Fibroblast of lung (primary cell): ENCODE results near the gene SEC14L6.

Source experiments
- EZH2 ChIP-seq: IDR thresholded peaks from 2 replicates; pipeline ENCODE4 v1.5.1; 2012; ENCODE audit warnings: low read length, control low read depth, mild to moderate bottlenecking; ENCODE audit errors: missing control alignments
- TF ChIP-seq, protein P1 (sequence below), 2 donors: IDR thresholded peaks in 1 of 2; conservative IDR thresholded peaks in 1 of 2; 1 replicate in 1 of 2; 2 replicates in 1 of 2; pipeline ENCODE4 v1.5.1; 2011 to 2012; ENCODE audit warnings: low read length in 2 of 2, control low read depth in 1 of 2, inconsistent platforms in 1 of 2, low read depth in 1 of 2, mild to moderate bottlenecking in 1 of 2

DNA sequence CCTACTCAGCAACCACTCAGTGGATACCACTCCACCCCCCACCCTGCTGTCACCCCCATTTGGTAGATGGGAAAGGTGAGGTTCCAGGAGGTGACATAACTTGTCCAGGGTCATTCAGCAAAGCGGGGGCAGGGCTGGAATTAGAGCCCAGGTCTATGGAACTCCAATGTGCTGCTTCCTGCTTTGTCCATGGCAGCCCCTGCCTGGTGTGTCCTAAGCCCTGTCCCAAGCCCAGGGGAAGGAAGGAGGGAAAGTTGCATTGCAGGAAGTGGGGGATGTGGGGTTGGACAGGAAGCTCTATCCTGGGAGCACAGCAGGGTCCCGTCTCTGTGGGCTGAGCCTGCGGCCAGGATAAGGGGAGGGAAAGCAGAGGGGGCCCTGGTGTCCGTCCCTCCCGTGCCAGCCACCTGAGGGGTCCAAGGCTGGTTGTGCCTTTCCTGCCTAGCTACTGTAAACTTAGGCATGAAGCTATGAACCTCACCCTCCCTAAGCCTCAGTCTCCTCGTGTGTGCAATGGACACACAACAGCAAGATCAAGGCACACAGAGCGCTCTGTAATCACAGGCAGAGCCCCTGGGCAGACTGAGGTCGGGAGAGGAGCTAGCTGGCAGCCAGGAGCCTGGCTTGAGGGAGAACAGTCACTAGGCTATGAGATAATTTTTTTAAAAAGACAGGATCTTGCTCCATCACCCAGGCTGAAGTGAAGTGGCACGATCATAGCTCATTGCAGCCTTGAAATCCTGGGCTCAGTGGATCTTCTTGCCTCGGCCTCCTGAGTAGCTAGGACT is 15.1 kb upstream of the SEC14L6 start:
- TF ChIP-seq, protein P1, sequence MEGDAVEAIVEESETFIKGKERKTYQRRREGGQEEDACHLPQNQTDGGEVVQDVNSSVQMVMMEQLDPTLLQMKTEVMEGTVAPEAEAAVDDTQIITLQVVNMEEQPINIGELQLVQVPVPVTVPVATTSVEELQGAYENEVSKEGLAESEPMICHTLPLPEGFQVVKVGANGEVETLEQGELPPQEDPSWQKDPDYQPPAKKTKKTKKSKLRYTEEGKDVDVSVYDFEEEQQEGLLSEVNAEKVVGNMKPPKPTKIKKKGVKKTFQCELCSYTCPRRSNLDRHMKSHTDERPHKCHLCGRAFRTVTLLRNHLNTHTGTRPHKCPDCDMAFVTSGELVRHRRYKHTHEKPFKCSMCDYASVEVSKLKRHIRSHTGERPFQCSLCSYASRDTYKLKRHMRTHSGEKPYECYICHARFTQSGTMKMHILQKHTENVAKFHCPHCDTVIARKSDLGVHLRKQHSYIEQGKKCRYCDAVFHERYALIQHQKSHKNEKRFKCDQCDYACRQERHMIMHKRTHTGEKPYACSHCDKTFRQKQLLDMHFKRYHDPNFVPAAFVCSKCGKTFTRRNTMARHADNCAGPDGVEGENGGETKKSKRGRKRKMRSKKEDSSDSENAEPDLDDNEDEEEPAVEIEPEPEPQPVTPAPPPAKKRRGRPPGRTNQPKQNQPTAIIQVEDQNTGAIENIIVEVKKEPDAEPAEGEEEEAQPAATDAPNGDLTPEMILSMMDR (conservative IDR thresholded peaks at IDR 0.05 in 1 of 2, IDR thresholded peaks at IDR 0.05 in 1 of 2; ENCODE audit: low read depth in 1 of 2, low read length in 2 of 2) = no peak
- TF ChIP-seq EZH2 = no peak
